ENCODE measurements around the gene LIFR. TPM values are rescaled to one million over a fixed set of nuclear protein-coding genes. Genes with fewer than 3 reads are reported as not detected.

Gene LIFR
- total and polyA plus RNA-seq, 2 donors (not counting 3 experiments of a cell fraction or from before 2014, with no cell fraction given) = 4.1 to 36.4 TPM

GRCh38 chr5:38557792-38558191 lies 1.3 kb upstream of the LIFR start:
- CTCF ChIA-PET = interaction anchor here (0.7 to 6.7 kb wide), 5 partner anchors 90 to 252 kb away, joined by 3 to 177 read pairs (median 3); no protein-coding TSS in a partner anchor
- peaks cover 0 to 6% of the 10 kb centered on the region in 2 experiments for H3K27me3 ChIP-seq (ENCODE audit: control insufficient read depth in 2 of 2, insufficient read depth in 2 of 2, low read length in 2 of 2)
- H3K9me1 ChIP-seq (replicated peaks; ENCODE audit: control insufficient read depth, extremely low read depth, insufficient read depth, low read length) = no peaks in the 10 kb centered on the region
- POLR2A ChIA-PET = interaction anchor here (0.8 kb wide), 1 partner anchor 91 kb away, joined by 3 read pairs; no protein-coding TSS in a partner anchor
- no peak overlapping the region for H2AFZ ChIP-seq (ENCODE audit: low read depth, low read length)
- H3K9ac ChIP-seq (replicated peaks; ENCODE audit: extremely low read depth, insufficient read depth, low read length) = no peak overlapping the region
- no peak overlapping the region for H3K27ac ChIP-seq (ENCODE audit: insufficient read depth, low read depth, low read length)
- FAIRE-seq = no peak
- no peak for DNase-seq (ENCODE audit: low read depth, low spot score)
- BruUV-seq (replicated peaks) = no TSS peak
- no peak overlapping the region for H3K4me3 ChIP-seq (replicated peaks in 1 of 3; ENCODE audit: insufficient read depth in 1 of 3, low read depth in 1 of 3, low read length in 3 of 3)
- dilution Hi-C loops (cut with MboI; ENCODE audit: extremely low pct_ligation_motif_present, low sequenced_read_pairs) (no loop called here), intact Hi-C loops (cut with micrococcal nuclease) (loop anchor here (1.0 to 10.0 kb wide), 7 partner anchors 43 to 367 kb away; no protein-coding TSS in a partner anchor)
- no peaks in the 10 kb centered on the region for H3K79me2 ChIP-seq (ENCODE audit: control insufficient read depth, insufficient read depth, low read length)
- H3K36me3 ChIP-seq (ENCODE audit: control insufficient read depth in 2 of 2, extremely low read depth in 1 of 2, insufficient read depth in 2 of 2, low read length in 2 of 2) = no peaks in the 10 kb centered on the region
- no peaks in the 10 kb centered on the region for H3K9me3 ChIP-seq (replicated peaks; ENCODE audit: control insufficient read depth, insufficient read depth, low read length)
- no peak for TF ChIP-seq FOS (IDR thresholded peaks at IDR 0.05; ENCODE audit: borderline replicate concordance, insufficient read depth, low read length)
- TF ChIP-seq, protein P1, sequence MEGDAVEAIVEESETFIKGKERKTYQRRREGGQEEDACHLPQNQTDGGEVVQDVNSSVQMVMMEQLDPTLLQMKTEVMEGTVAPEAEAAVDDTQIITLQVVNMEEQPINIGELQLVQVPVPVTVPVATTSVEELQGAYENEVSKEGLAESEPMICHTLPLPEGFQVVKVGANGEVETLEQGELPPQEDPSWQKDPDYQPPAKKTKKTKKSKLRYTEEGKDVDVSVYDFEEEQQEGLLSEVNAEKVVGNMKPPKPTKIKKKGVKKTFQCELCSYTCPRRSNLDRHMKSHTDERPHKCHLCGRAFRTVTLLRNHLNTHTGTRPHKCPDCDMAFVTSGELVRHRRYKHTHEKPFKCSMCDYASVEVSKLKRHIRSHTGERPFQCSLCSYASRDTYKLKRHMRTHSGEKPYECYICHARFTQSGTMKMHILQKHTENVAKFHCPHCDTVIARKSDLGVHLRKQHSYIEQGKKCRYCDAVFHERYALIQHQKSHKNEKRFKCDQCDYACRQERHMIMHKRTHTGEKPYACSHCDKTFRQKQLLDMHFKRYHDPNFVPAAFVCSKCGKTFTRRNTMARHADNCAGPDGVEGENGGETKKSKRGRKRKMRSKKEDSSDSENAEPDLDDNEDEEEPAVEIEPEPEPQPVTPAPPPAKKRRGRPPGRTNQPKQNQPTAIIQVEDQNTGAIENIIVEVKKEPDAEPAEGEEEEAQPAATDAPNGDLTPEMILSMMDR (IDR thresholded peaks at IDR 0.05; ENCODE audit: extremely low read depth in 1 of 2, insufficient read depth in 1 of 2, low read depth in 1 of 2, low read length in 2 of 2) = no peak
- no peaks in the 10 kb centered on the region for H4K20me1 ChIP-seq (replicated peaks; ENCODE audit: control insufficient read depth, extremely low read depth, insufficient read depth, low read length)
- peaks cover 19% of the 10 kb centered on the region for H3K4me1 ChIP-seq (ENCODE audit: control insufficient read depth, extremely low read depth, insufficient read depth, low read length)
- H3K4me2 ChIP-seq (ENCODE audit: insufficient read depth, low read length) = peak overlapping the region; percentile 73

DNA sequence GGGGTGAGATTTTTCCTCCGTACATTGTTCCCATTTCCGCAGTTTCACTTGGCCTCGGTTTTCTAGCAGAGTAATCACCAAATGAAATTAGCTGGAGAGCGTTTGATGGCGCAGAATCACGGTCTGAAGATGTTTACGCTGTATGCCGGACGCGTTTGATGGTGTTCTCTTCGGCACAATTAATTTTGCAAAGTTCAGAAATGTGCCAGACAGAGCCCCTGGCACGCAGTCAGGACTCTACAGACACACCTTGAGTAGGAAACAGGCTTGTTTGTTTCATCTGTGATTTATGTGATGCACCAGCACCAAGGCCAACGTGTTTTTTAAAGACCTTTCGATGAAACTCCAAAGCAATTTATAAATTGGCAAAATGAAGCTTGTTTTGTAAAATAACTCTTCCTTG lies 863 bp upstream of the LIFR start:
- Histone ChIP-seq H2AFZ (ENCODE audit: low read depth, low read length) (peak overlapping the region; percentile 90), H3K9ac (replicated peaks; ENCODE audit: extremely low read depth, insufficient read depth, low read length) (peak overlapping the region; percentile 85), H3K9me1 (replicated peaks; ENCODE audit: control insufficient read depth, extremely low read depth, insufficient read depth, low read length) (no peaks in the 10 kb centered on the region), H3K27ac (ENCODE audit: insufficient read depth, low read depth, low read length) (peak overlapping the region; percentile 68), H3K4me1 (ENCODE audit: control insufficient read depth, extremely low read depth, insufficient read depth, low read length) (peaks cover 19% of the 10 kb centered on the region), H3K79me2 (ENCODE audit: control insufficient read depth, insufficient read depth, low read length) (no peaks in the 10 kb centered on the region), H3K36me3 (ENCODE audit: control insufficient read depth in 2 of 2, extremely low read depth in 1 of 2, insufficient read depth in 2 of 2, low read length in 2 of 2) (no peaks in the 10 kb centered on the region), H3K4me2 (ENCODE audit: insufficient read depth, low read length) (peak overlapping the region; percentile 73), H4K20me1 (replicated peaks; ENCODE audit: control insufficient read depth, extremely low read depth, insufficient read depth, low read length) (no peaks in the 10 kb centered on the region), H3K9me3 (replicated peaks; ENCODE audit: control insufficient read depth, insufficient read depth, low read length) (no peaks in the 10 kb centered on the region), H3K4me3 (replicated peaks in 1 of 3; ENCODE audit: insufficient read depth in 1 of 3, low read depth in 1 of 3, low read length in 3 of 3) (peak overlapping the region; percentile 82 to 83 (median 83)), H3K27me3 (ENCODE audit: control insufficient read depth in 2 of 2, insufficient read depth in 2 of 2, low read length in 2 of 2) (peaks cover 0 to 6% of the 10 kb centered on the region in 2 experiments)
- intact Hi-C loops (cut with micrococcal nuclease) (loop anchor here (1.0 to 10.0 kb wide), 7 partner anchors 43 to 367 kb away; no protein-coding TSS in a partner anchor), dilution Hi-C loops (cut with MboI; ENCODE audit: extremely low pct_ligation_motif_present, low sequenced_read_pairs) (no loop called here)
- TSS peak; percentile 71 for BruUV-seq (replicated peaks)
- TF ChIP-seq POLR2A (IDR thresholded peaks at IDR 0.05; ENCODE audit: low read depth, low read length) (no peak), POLR2AphosphoS5 (IDR thresholded peaks at IDR 0.05; ENCODE audit: insufficient read depth, low read depth, low read length) (no peak), JUN (IDR thresholded peaks at IDR 0.05; ENCODE audit: borderline replicate concordance, insufficient read depth, insufficient read length, low read depth) (no peak), GATA2 (IDR thresholded peaks at IDR 0.05; ENCODE audit: insufficient read depth, insufficient read length, low read depth, low read length) (no peak), FOS (IDR thresholded peaks at IDR 0.05; ENCODE audit: borderline replicate concordance, insufficient read depth, low read length) (no peak), EZH2 (IDR thresholded peaks at IDR 0.05; ENCODE audit: borderline replicate concordance, low read depth, low read length, severe bottlenecking) (no peak), MYC (IDR thresholded peaks at IDR 0.05; ENCODE audit: low read depth, low read length) (no peak)
- TF ChIP-seq, protein P2, sequence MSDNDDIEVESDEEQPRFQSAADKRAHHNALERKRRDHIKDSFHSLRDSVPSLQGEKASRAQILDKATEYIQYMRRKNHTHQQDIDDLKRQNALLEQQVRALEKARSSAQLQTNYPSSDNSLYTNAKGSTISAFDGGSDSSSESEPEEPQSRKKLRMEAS (IDR thresholded peaks at IDR 0.05; ENCODE audit: insufficient read depth, insufficient read length) = no peak
- TF ChIP-seq, protein P1 (IDR thresholded peaks at IDR 0.05; ENCODE audit: extremely low read depth in 1 of 2, insufficient read depth in 1 of 2, low read depth in 1 of 2, low read length in 2 of 2) = no peak
- ChIA-PET POLR2A (interaction anchor here (0.8 kb wide), 1 partner anchor 91 kb away, joined by 3 read pairs; no protein-coding TSS in a partner anchor), CTCF (interaction anchor here (0.7 to 6.7 kb wide), 6 partner anchors 90 to 253 kb away, joined by 3 to 177 read pairs (median 3); no protein-coding TSS in a partner anchor)
- DNase-seq (ENCODE audit: low read depth, low spot score) (no peak), FAIRE-seq (peak; percentile 89)
